ENCODE measurements around the gene NUDC.

DNA sequence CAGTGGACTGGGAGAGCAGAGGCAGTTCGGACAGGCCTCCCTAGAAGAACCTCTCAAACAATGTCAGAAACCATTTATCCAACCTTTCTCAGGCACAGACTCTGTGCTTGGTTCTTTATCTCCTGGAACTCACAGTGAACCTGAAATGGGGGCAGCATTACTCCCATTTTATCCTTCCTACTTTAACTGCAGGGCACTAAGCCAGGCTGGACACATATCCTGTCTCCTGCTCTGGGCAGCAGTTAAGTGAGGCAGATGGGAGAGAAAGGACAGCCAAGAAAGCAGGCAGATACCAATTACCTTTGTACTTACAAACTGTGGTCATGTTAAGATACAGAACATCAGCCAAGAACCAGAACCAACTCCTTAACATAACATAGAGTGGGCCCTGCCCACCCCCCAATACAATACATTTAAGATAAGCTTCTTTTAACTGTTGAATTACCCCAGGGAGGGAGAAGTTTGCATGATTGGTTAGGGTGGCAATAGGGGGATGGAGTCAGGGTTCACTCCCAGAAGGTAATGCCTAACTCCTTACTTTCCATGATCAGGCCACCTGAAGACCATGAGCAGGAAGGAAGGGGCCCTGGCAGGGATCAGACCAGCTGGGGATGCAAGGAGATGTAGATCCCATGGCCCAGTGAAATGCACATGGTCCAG lies 27.9 kb downstream of the NUDC start:
- no peak for TF ChIP-seq TAF1 (IDR thresholded peaks at IDR 0.05; ENCODE audit: borderline replicate concordance, low read depth, low read length)
- TF ChIP-seq RAD21 (IDR thresholded peaks at IDR 0.05; ENCODE audit: low read length): no peak
- TF ChIP-seq, protein P1, sequence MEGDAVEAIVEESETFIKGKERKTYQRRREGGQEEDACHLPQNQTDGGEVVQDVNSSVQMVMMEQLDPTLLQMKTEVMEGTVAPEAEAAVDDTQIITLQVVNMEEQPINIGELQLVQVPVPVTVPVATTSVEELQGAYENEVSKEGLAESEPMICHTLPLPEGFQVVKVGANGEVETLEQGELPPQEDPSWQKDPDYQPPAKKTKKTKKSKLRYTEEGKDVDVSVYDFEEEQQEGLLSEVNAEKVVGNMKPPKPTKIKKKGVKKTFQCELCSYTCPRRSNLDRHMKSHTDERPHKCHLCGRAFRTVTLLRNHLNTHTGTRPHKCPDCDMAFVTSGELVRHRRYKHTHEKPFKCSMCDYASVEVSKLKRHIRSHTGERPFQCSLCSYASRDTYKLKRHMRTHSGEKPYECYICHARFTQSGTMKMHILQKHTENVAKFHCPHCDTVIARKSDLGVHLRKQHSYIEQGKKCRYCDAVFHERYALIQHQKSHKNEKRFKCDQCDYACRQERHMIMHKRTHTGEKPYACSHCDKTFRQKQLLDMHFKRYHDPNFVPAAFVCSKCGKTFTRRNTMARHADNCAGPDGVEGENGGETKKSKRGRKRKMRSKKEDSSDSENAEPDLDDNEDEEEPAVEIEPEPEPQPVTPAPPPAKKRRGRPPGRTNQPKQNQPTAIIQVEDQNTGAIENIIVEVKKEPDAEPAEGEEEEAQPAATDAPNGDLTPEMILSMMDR (IDR thresholded peaks at IDR 0.05): no peak
- TF ChIP-seq FOSL2 (IDR thresholded peaks at IDR 0.05; ENCODE audit: borderline replicate concordance, low read depth): no peak
- TF ChIP-seq, protein P2, sequence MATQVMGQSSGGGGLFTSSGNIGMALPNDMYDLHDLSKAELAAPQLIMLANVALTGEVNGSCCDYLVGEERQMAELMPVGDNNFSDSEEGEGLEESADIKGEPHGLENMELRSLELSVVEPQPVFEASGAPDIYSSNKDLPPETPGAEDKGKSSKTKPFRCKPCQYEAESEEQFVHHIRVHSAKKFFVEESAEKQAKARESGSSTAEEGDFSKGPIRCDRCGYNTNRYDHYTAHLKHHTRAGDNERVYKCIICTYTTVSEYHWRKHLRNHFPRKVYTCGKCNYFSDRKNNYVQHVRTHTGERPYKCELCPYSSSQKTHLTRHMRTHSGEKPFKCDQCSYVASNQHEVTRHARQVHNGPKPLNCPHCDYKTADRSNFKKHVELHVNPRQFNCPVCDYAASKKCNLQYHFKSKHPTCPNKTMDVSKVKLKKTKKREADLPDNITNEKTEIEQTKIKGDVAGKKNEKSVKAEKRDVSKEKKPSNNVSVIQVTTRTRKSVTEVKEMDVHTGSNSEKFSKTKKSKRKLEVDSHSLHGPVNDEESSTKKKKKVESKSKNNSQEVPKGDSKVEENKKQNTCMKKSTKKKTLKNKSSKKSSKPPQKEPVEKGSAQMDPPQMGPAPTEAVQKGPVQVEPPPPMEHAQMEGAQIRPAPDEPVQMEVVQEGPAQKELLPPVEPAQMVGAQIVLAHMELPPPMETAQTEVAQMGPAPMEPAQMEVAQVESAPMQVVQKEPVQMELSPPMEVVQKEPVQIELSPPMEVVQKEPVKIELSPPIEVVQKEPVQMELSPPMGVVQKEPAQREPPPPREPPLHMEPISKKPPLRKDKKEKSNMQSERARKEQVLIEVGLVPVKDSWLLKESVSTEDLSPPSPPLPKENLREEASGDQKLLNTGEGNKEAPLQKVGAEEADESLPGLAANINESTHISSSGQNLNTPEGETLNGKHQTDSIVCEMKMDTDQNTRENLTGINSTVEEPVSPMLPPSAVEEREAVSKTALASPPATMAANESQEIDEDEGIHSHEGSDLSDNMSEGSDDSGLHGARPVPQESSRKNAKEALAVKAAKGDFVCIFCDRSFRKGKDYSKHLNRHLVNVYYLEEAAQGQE (IDR thresholded peaks at IDR 0.05; ENCODE audit: low read depth, low read length): no peak
- TF ChIP-seq FOXJ3 (CRISPR knock-in tag; IDR thresholded peaks at IDR 0.05): no peak
- TF ChIP-seq SMC3 (IDR thresholded peaks at IDR 0.05; ENCODE audit: low read depth, low read length): no peak

Measured in SK-N-SH (cell line).